Panc1 (cell line): ENCODE data around the gene GAP43. TPM values are rescaled to one million over a fixed set of nuclear protein-coding genes. Genes with fewer than 3 reads are reported as not detected.

Experiments used
- ATAC-seq: fragments of 200-7000 bp; cut with Tn5 transposase; 2 replicates; pipeline ENCODE4 v1.9.1; 2020; ENCODE audit warnings: mild to moderate bottlenecking, moderate library complexity
- BruUV-seq: library from RNA; stranded (reverse); fragments of 400-500 nt; replicated peaks from 2 replicates; lab custom pipeline; 2021; lab: Mats Ljungman, UMichigan
- CTCF ChIA-PET: fragments of 300-600 bp; sonication (Branson Sonifier 250); formaldehyde crosslinking; loops from one replicate; lab custom pipeline; 2022; ENCODE audit warnings: antibody characterized with exemption; lab: Charles Lee
- POLR2A ChIA-PET: fragments of 300-600 bp; sonication (Branson Sonifier 250); formaldehyde crosslinking; loops from one replicate; lab custom pipeline; 2022; ENCODE audit warnings: antibody characterized with exemption; lab: Charles Lee
- DNase-seq: peaks from one replicate; pipeline ENCODE4 v3.0.0-alpha.2; 2010; ENCODE audit warnings: low read depth, low spot score
- H3K27ac ChIP-seq: 2 replicates; pipeline ENCODE4 v1.5.1; 2011; ENCODE audit warnings: mild to moderate bottlenecking, low read length, inconsistent platforms
- H3K27me3 ChIP-seq: fragments of 200-500 bp; sonication (Bioruptor generic); 2 replicates; pipeline ENCODE4 v1.6.0; 2014; ENCODE audit warnings: low read length, inconsistent platforms; ENCODE audit not compliant: control insufficient read depth, insufficient read depth
- H3K36me3 ChIP-seq: fragments of 200-500 bp; sonication (Bioruptor generic); 2 replicates; pipeline ENCODE4 v1.5.1; 2014; ENCODE audit warnings: inconsistent platforms, mild to moderate bottlenecking, low read length, moderate library complexity; ENCODE audit not compliant: control insufficient read depth, insufficient read depth
- H3K4me1 ChIP-seq: 2 replicates; pipeline ENCODE4 v1.5.1; 2011; ENCODE audit warnings: inconsistent platforms, mild to moderate bottlenecking, low read length, moderate library complexity; ENCODE audit not compliant: control insufficient read depth, insufficient read depth
- H3K4me3 ChIP-seq, 2 experiments: 2 replicates each; pipeline ENCODE4 v1.5.1; 2011 to 2012; ENCODE audit warnings: low read depth in 2 of 2, low read length in 2 of 2, mild to moderate bottlenecking in 2 of 2, inconsistent platforms in 1 of 2, moderate library complexity in 1 of 2
- H3K9me3 ChIP-seq: fragments of 200-500 bp; sonication (Bioruptor generic); 2 replicates; pipeline ENCODE4 v1.5.1; 2014; ENCODE audit warnings: low read depth, mild to moderate bottlenecking, inconsistent platforms, low read length, moderate library complexity; ENCODE audit not compliant: control insufficient read depth, insufficient read depth
- POLR2AphosphoS5 ChIP-seq: IDR thresholded peaks from 2 replicates; pipeline ENCODE4 v1.6.1; 2012; ENCODE audit warnings: mild to moderate bottlenecking, low read depth, low read length, moderate library complexity
- SIN3A ChIP-seq: IDR thresholded peaks from 2 replicates; pipeline ENCODE4 v1.6.1; 2012; ENCODE audit warnings: low read depth, mild to moderate bottlenecking, low read length, moderate library complexity, borderline replicate concordance; ENCODE audit not compliant: insufficient read depth
- TCF7L2 ChIP-seq: IDR thresholded peaks from 2 replicates; pipeline ENCODE4 v1.6.1; 2011; ENCODE audit warnings: mild to moderate bottlenecking, low read depth, low read length, inconsistent platforms
- in situ Hi-C: cut with HindIII; loops from 2 replicates; pipeline ENCODE4 v1.10.0; 2016; ENCODE audit warnings: low sequenced_read_pairs, low pct_unique_long_range_greater_than_20kb
- intact Hi-C: fragments of 100-400 bp; cut with micrococcal nuclease; formaldehyde crosslinking; loops from one replicate; pipeline ENCODE4 v1.10.0; 2022; ENCODE audit not compliant: unreplicated experiment
- total RNA-seq: library from RNA; stranded (reverse); gene quantifications from one replicate; pipeline ENCODE4 v1.2.1, GENCODE V29; 2021; ENCODE audit not compliant: unreplicated experiment
- TF ChIP-seq, protein P1 (sequence below), 2 experiments: IDR thresholded peaks; 2 replicates each; pipeline ENCODE4 v1.6.1; 2011 to 2012; ENCODE audit warnings: low read depth in 2 of 2, control low read depth in 1 of 2, low read length in 1 of 2, mild to moderate bottlenecking in 1 of 2, moderate library complexity in 1 of 2; ENCODE audit not compliant: insufficient read depth in 1 of 2
- TF ChIP-seq, protein P2 (sequence below): fragments of 450-650 bp; IDR thresholded peaks from 2 replicates; pipeline ENCODE4 v1.5.1; 2017; ENCODE audit warnings: mild to moderate bottlenecking

The GAP43 gene
- total RNA-seq, 1 experiment from 2014 or later, result not detected

- H3K9me3 ChIP-seq, result no peaks in the 10 kb centered on the region
- no peaks in the 10 kb centered on the region for H3K4me1 ChIP-seq
- no peaks in the 10 kb centered on the region for H3K27me3 ChIP-seq
- in situ Hi-C loops, result no loop called here
- H3K4me3 ChIP-seq, result no peak overlapping the region
- no peak overlapping the region for H3K27ac ChIP-seq
- no TSS peak for BruUV-seq
- no peak for DNase-seq
- ChIA-PET CTCF (no interaction called here), POLR2A (no interaction called here)
- H3K36me3 ChIP-seq, result no peaks in the 10 kb centered on the region; the same call in 1 of the 2 replicates
- TF ChIP-seq, protein P1, sequence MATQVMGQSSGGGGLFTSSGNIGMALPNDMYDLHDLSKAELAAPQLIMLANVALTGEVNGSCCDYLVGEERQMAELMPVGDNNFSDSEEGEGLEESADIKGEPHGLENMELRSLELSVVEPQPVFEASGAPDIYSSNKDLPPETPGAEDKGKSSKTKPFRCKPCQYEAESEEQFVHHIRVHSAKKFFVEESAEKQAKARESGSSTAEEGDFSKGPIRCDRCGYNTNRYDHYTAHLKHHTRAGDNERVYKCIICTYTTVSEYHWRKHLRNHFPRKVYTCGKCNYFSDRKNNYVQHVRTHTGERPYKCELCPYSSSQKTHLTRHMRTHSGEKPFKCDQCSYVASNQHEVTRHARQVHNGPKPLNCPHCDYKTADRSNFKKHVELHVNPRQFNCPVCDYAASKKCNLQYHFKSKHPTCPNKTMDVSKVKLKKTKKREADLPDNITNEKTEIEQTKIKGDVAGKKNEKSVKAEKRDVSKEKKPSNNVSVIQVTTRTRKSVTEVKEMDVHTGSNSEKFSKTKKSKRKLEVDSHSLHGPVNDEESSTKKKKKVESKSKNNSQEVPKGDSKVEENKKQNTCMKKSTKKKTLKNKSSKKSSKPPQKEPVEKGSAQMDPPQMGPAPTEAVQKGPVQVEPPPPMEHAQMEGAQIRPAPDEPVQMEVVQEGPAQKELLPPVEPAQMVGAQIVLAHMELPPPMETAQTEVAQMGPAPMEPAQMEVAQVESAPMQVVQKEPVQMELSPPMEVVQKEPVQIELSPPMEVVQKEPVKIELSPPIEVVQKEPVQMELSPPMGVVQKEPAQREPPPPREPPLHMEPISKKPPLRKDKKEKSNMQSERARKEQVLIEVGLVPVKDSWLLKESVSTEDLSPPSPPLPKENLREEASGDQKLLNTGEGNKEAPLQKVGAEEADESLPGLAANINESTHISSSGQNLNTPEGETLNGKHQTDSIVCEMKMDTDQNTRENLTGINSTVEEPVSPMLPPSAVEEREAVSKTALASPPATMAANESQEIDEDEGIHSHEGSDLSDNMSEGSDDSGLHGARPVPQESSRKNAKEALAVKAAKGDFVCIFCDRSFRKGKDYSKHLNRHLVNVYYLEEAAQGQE (IDR thresholded peaks at IDR 0.05; ENCODE audit: insufficient read depth in 1 of 2, low read depth in 2 of 2, low read length in 1 of 2), result no peak
- TF ChIP-seq TCF7L2 (no peak), POLR2AphosphoS5 (no peak), SIN3A (no peak)
- TF ChIP-seq, protein P2, sequence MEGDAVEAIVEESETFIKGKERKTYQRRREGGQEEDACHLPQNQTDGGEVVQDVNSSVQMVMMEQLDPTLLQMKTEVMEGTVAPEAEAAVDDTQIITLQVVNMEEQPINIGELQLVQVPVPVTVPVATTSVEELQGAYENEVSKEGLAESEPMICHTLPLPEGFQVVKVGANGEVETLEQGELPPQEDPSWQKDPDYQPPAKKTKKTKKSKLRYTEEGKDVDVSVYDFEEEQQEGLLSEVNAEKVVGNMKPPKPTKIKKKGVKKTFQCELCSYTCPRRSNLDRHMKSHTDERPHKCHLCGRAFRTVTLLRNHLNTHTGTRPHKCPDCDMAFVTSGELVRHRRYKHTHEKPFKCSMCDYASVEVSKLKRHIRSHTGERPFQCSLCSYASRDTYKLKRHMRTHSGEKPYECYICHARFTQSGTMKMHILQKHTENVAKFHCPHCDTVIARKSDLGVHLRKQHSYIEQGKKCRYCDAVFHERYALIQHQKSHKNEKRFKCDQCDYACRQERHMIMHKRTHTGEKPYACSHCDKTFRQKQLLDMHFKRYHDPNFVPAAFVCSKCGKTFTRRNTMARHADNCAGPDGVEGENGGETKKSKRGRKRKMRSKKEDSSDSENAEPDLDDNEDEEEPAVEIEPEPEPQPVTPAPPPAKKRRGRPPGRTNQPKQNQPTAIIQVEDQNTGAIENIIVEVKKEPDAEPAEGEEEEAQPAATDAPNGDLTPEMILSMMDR, result no peak
- ATAC-seq, result no peak
- intact Hi-C loops, result no loop called here
Measured at GRCh38 chr3:115595611-115596275, 27.6 kb upstream of the GAP43 start.

- H3K9me3 ChIP-seq, result no peaks in the 10 kb centered on the region
- H3K4me3 ChIP-seq, result no peak overlapping the region
- H3K27ac ChIP-seq, result no peak overlapping the region
- intact Hi-C loops, result no loop called here
- no peaks in the 10 kb centered on the region for H3K4me1 ChIP-seq
- in situ Hi-C loops, result no loop called here
- ChIA-PET CTCF (no interaction called here), POLR2A (no interaction called here)
- DNase-seq (no peak), ATAC-seq (no peak)
- H3K27me3 ChIP-seq, result no peaks in the 10 kb centered on the region
- no TSS peak for BruUV-seq
- TF ChIP-seq, protein P1 (IDR thresholded peaks at IDR 0.05; ENCODE audit: insufficient read depth in 1 of 2, low read depth in 2 of 2, low read length in 1 of 2), result no peak
- TF ChIP-seq, protein P2, result no peak
- no peak for TF ChIP-seq SIN3A
- no peak for TF ChIP-seq POLR2AphosphoS5
- TF ChIP-seq TCF7L2, result no peak
- H3K36me3 ChIP-seq, result no peaks in the 10 kb centered on the region; the same call in 1 of the 2 replicates
Measured at GRCh38 chr3:115598216-115598615, 25.1 kb upstream of the GAP43 start.
